Heart right ventricle (tissue), 16 donors: ENCODE data around the gene UBE3A. TPM values are rescaled to one million over a fixed set of nuclear protein-coding genes. Genes with fewer than 3 reads are reported as not detected.

Source experiments
- ATAC-seq, 8 donors: fragments of 200-7000 bp; cut with Tn5 transposase; one replicate each; pipeline ENCODE4 v1.9.1; 2020; ENCODE audit warnings: mild to moderate bottlenecking in 8 of 8, moderate library complexity in 8 of 8, moderate number of reproducible peaks in 1 of 8
- DNase-seq, 2 donors: peaks; one replicate each; pipeline ENCODE4 v3.0.0-alpha.2; 2020
- H3K27ac ChIP-seq, 10 donors: fragments of 200-600 bp; sonication (generic) in 2 of 10; one replicate each; pipeline versions ENCODE4 v1.5.0 to v1.8.0; 2020 to 2022; ENCODE audit warnings: mild to moderate bottlenecking in 3 of 10
- H3K27me3 ChIP-seq, 7 donors: fragments of 200-600 bp; one replicate each; pipeline ENCODE4 v1.8.0; 2021 to 2022; ENCODE audit warnings: mild to moderate bottlenecking in 2 of 7
- H3K36me3 ChIP-seq, 9 donors: fragments of 200-600 bp; sonication (generic) in 1 of 9; one replicate each; pipeline versions ENCODE4 v1.5.0 to v1.8.0; 2020 to 2022; ENCODE audit warnings: mild to moderate bottlenecking in 2 of 9
- H3K4me1 ChIP-seq, 9 donors: fragments of 200-600 bp; sonication (generic) in 1 of 9; one replicate each; pipeline versions ENCODE4 v1.5.0 to v1.8.0; 2020 to 2022; ENCODE audit warnings: mild to moderate bottlenecking in 4 of 9
- H3K4me3 ChIP-seq, 10 donors: fragments of 200-600 bp; sonication (generic) in 2 of 10; one replicate each; pipeline versions ENCODE4 v1.5.0 to v1.8.0; 2020 to 2022; ENCODE audit warnings: mild to moderate bottlenecking in 7 of 10, moderate library complexity in 2 of 10
- H3K9me3 ChIP-seq, 11 donors: fragments of 200-600 bp in 10 of 11; sonication (generic) in 2 of 11; one replicate each; pipeline versions ENCODE4 v1.5.0 to v1.8.0; 2013 to 2022; ENCODE audit warnings: mild to moderate bottlenecking in 2 of 11, control low read depth in 1 of 11, moderate library complexity in 1 of 11
- CTCF ChIP-seq, 9 donors: fragments of 200-600 bp; sonication (generic) in 2 of 9; IDR thresholded peaks; one replicate each; pipeline versions ENCODE4 v1.5.0 to v1.8.0; 2021 to 2022; ENCODE audit warnings: antibody characterized with exemption in 9 of 9, mild to moderate bottlenecking in 5 of 9, moderate library complexity in 1 of 9
- WGBS, 2 donors: extraction: QIAGEN DNeasy Blood & Tissue Kit; methylation state at CpG; one replicate each; pipeline ENCODE4 v1.1.7; 2013; ENCODE audit warnings: inconsistent platforms in 1 of 2; 5-methylcytosine and 5-hydroxymethylcytosine counted together
- intact Hi-C, 10 donors: fragments of 100-400 bp; cut with DNase I; formaldehyde crosslinking; loops; one replicate each; pipeline versions ENCODE4 v1.11.1 to v1.14.2; 2022
- polyA plus RNA-seq, 2 donors: library from polyadenylated mRNA; stranded (reverse); fragments of 200-250 nt; gene quantifications; one replicate each; pipeline ENCODE4 v1.2.3, GENCODE V29; 2013
- total RNA-seq, 10 donors: library from RNA; stranded (reverse); fragmentation: NEBNext Ultra II Directional in 3 of 10; extraction: Animal tissue kit (Norgen Biotek cat#: 25700) in 3 of 10; gene quantifications; one replicate each; pipeline versions ENCODE4 v1.2.1 to v1.2.4, GENCODE V29; 2021 to 2023
- donor health status: Arrhythmogenic right ventricular cardiomyopathy.
- donor health status: ischemic (EF 13 %, LVEDD 7.1; RV severe dilation, severe dysfunction).
- donor health status: healthy with polysubstance abuse.
- donor health status: DM: no; HTN: yes; CAD: no.
- donor health status: DM: no; HTN: no; CAD: no.
- donor health status: ischemic (EF 25% LVEDD 6.9; RV normal size, moderate dysfunction).
- donor health status: ischemic (EF 25% LVEDD 5.7; RV mildly dilated, moderate dysfunction).
- donor health status: healthy.
- donor health status: DM: yes; HTN: yes; CAD: no.
- donor health status: Ischemic cardiomyopathy.
- donor health status: ischemic (EF 35%, LVEDD 5.7; RV mildly dilated, moderate dysfunction).
- donor health status: nonischemic (EF 11% LVEDD 7.7; RV severe dilation, severe dysfunction).
- donor health status: DM: yes; HTN: yes; CAD: no.
- donor health status: PGD.
- donor health status: ischemic (EF 29% LVEDD 5.4; RV normal size, mild dysfunction).
- donor health status: nonischemic (EF 23%, LVEDD 6.1; RV moderate dilation, normal function).

UBE3A gene
- total and polyA plus RNA-seq, 12 donors, result 24.2 to 146 (median 108) TPM

GRCh38 chr15:25378501-25378901 lies 60.3 kb downstream of the UBE3A start:
- no peak for TF ChIP-seq CTCF (IDR thresholded peaks at IDR 0.05)
- WGBS, 2 donors, result 76 to 78% methylated on average over 2 of the region's 2 CpGs
- Histone ChIP-seq H3K27ac (no peak overlapping the region), H3K9me3 (peaks cover 0 to 11% (median 0%) of the 10 kb centered on the region in 11 donors), H3K4me1 (peaks cover 0 to 30% (median 19%) of the 10 kb centered on the region in 9 donors), H3K4me3 (no peak overlapping the region), H3K36me3 (peaks cover 0 to 51% (median 13%) of the 10 kb centered on the region in 9 donors), H3K27me3 (no peaks in the 10 kb centered on the region)
- intact Hi-C loops, result no loop called here
- no peak for ATAC-seq
- no peak for DNase-seq

- no peak for TF ChIP-seq CTCF (IDR thresholded peaks at IDR 0.05)
- H3K4me3 ChIP-seq, result no peak overlapping the region
- H3K27ac ChIP-seq, result no peak overlapping the region
- intact Hi-C loops, result no loop called here
- DNase-seq (no peak), ATAC-seq (no peak)
- H3K4me1 ChIP-seq, result peaks cover 0 to 33% (median 22%) of the 10 kb centered on the region in 9 donors
- WGBS, 2 donors, result 48 to 57% methylated on average over 5 of the region's 5 CpGs
- no peaks in the 10 kb centered on the region for H3K9me3 ChIP-seq
- no peaks in the 10 kb centered on the region for H3K27me3 ChIP-seq
- peaks cover 0 to 67% (median 19%) of the 10 kb centered on the region in 9 donors for H3K36me3 ChIP-seq
These were observed 63.3 kb downstream of the UBE3A start for GRCh38 chr15:25375557-25375956.

GRCh38 chr15:25374143-25374542 lies 64.7 kb downstream of the UBE3A start:
- WGBS, 2 donors, result 66 to 70% methylated on average over 3 of the region's 3 CpGs
- H3K4me1 ChIP-seq, result peaks cover 0 to 27% (median 14%) of the 10 kb centered on the region in 9 donors
- DNase-seq (no peak), ATAC-seq (no peak)
- no peak overlapping the region for H3K27ac ChIP-seq
- intact Hi-C loops, result no loop called here
- no peaks in the 10 kb centered on the region for H3K27me3 ChIP-seq
- TF ChIP-seq CTCF (IDR thresholded peaks at IDR 0.05), result no peak
- peaks cover 0 to 71% (median 19%) of the 10 kb centered on the region in 9 donors for H3K36me3 ChIP-seq
- H3K9me3 ChIP-seq, result no peaks in the 10 kb centered on the region
- H3K4me3 ChIP-seq, result no peak overlapping the region

- no peaks in the 10 kb centered on the region for H3K9me3 ChIP-seq
- ATAC-seq (peak in 1 of 8 donors; percentile 64), DNase-seq (no peak)
- TF ChIP-seq CTCF (IDR thresholded peaks at IDR 0.05), result no peak
- peaks cover 0 to 29% (median 14%) of the 10 kb centered on the region in 9 donors for H3K4me1 ChIP-seq
- intact Hi-C loops, result no loop called here
- H3K36me3 ChIP-seq, result peaks cover 0 to 66% (median 19%) of the 10 kb centered on the region in 9 donors
- no peaks in the 10 kb centered on the region for H3K27me3 ChIP-seq
- WGBS, 2 donors, result 86 to 89% methylated on average over 1 of the region's 1 CpG
- H3K4me3 ChIP-seq, result no peak overlapping the region
- no peak overlapping the region for H3K27ac ChIP-seq
These were observed 66.5 kb downstream of the UBE3A start for GRCh38 chr15:25372298-25372697.
